GM12878 (cell line): Measurements from ENCODE around the gene FBXW7. TPM values are rescaled to one million over a fixed set of nuclear protein-coding genes. Genes with fewer than 3 reads are reported as not detected.

Source experiments
- ATAC-seq: fragments of 200-7000 bp; cut with Tn5 transposase; 3 replicates; pipeline ENCODE4 v1.9.1; 2020; ENCODE audit warnings: mild to moderate bottlenecking, moderate library complexity
- BruUV-seq: library from RNA; stranded (reverse); fragments of 400-500 nt; replicated peaks from 2 replicates; lab custom pipeline; 2021; lab: Mats Ljungman, UMichigan
- CTCF ChIA-PET: fragments of 300-600 bp; sonication (Branson Sonifier 250); formaldehyde crosslinking; extraction: SDS; loops from one replicate; lab custom pipeline; 2021; ENCODE audit warnings: inconsistent platforms; lab: Yijun Ruan, JAX
- POLR2A ChIA-PET: fragments of 350-600 bp; formaldehyde crosslinking; extraction: SDS; loops from one replicate; lab custom pipeline; 2021; ENCODE audit warnings: inconsistent platforms; lab: Charles Lee
- RAD21 ChIA-PET: fragments of 300-600 bp; sonication (Branson Sonifier 250); formaldehyde crosslinking; loops from one replicate; lab custom pipeline; 2023; ENCODE audit warnings: antibody characterized with exemption; ENCODE audit not compliant: unreplicated experiment; lab: Charles Lee
- SMC1A ChIA-PET: fragments of 300-600 bp; sonication (Branson Sonifier 250); formaldehyde crosslinking; loops from one replicate; lab custom pipeline; 2023; ENCODE audit not compliant: unreplicated experiment, uncharacterized antibody; lab: Charles Lee
- DNase-seq: peaks from one replicate; pipeline ENCODE4 v3.0.0-alpha.2; 2011; ENCODE audit warnings: low read depth, low spot score
- FAIRE-seq: peaks from 3 replicates; lab custom pipeline; 2011; peaks lifted over from hg19 to GRCh38; lab: Jason Lieb, UNC
- H2AFZ ChIP-seq: 2 replicates; pipeline ENCODE4 v1.6.0; 2011; ENCODE audit warnings: low read depth, low read length, control low read depth; ENCODE audit not compliant: control insufficient read depth
- H3K27ac ChIP-seq: 2 replicates; pipeline ENCODE4 v1.5.1; 2011; ENCODE audit warnings: control low read depth; ENCODE audit not compliant: control insufficient read depth, insufficient read depth
- H3K27me3 ChIP-seq, 2 experiments: replicated peaks in 1 of 2; 2 replicates each; pipeline versions ENCODE4 v1.6.0 to v1.6.1; 2011; ENCODE audit warnings: low read length in 1 of 2; ENCODE audit not compliant: control insufficient read depth in 2 of 2, insufficient read depth in 2 of 2
- H3K36me3 ChIP-seq, 2 experiments: 2 replicates each; pipeline ENCODE4 v1.5.1; 2011; ENCODE audit warnings: low read length in 1 of 2; ENCODE audit not compliant: control insufficient read depth in 2 of 2, insufficient read depth in 2 of 2
- H3K4me1 ChIP-seq: 2 replicates; pipeline ENCODE4 v1.6.1; 2011; ENCODE audit warnings: mild to moderate bottlenecking, low read length, moderate library complexity, mixed read lengths; ENCODE audit not compliant: control insufficient read depth, insufficient read depth
- H3K4me2 ChIP-seq: 2 replicates; pipeline ENCODE4 v1.6.0; 2011; ENCODE audit warnings: control low read depth; ENCODE audit not compliant: control insufficient read depth, insufficient read depth
- H3K4me3 ChIP-seq: fragments of 200-600 bp; sonication (generic); 2 replicates; pipeline ENCODE4 v1.5.1; 2016
- H3K79me2 ChIP-seq: 2 replicates; pipeline ENCODE4 v1.6.0; 2011; ENCODE audit warnings: low read length; ENCODE audit not compliant: control insufficient read depth, insufficient read depth
- H3K9ac ChIP-seq: 2 replicates; pipeline ENCODE4 v1.8.0; 2011; ENCODE audit warnings: low read length, control low read depth, mixed read lengths; ENCODE audit not compliant: control insufficient read depth, insufficient read depth
- H3K9me3 ChIP-seq: replicated peaks from 3 replicates; pipeline ENCODE4 v1.5.1; 2011; ENCODE audit warnings: mild to moderate bottlenecking, low read length; ENCODE audit not compliant: control insufficient read depth, insufficient read depth
- H4K20me1 ChIP-seq: 2 replicates; pipeline ENCODE4 v1.6.0; 2011; ENCODE audit not compliant: control insufficient read depth, insufficient read depth
- NR2F1 ChIP-seq: fragments of 450-650 bp; conservative IDR thresholded peaks from 2 replicates; pipeline ENCODE4 v1.6.1; 2017; ENCODE audit warnings: mild to moderate bottlenecking
- RELA ChIP-seq: fragments of 450-650 bp; IDR thresholded peaks from 2 replicates; pipeline ENCODE4 v1.8.0; 2014; ENCODE audit warnings: borderline replicate concordance; ENCODE audit not compliant: partially characterized antibody
- SMARCA5 ChIP-seq: fragments of 450-650 bp; IDR thresholded peaks from 2 replicates; pipeline ENCODE4 v1.6.1; 2017; ENCODE audit warnings: mild to moderate bottlenecking
- TAF1 ChIP-seq: IDR thresholded peaks from 2 replicates; pipeline ENCODE4 v1.6.1; 2011; ENCODE audit warnings: mild to moderate bottlenecking, low read depth, low read length, borderline replicate concordance
- WGBS: methylation state at CpG from one replicate; pipeline ENCODE4 v1.1.6; 2016; ENCODE audit warnings: low lambda C conversion rate; ENCODE audit not compliant: insufficient replicate concordance, insufficient coverage; ENCODE audit errors: missing lambda C conversion rate; 5-methylcytosine and 5-hydroxymethylcytosine counted together
- in situ Hi-C: fragments of 300-500 bp; cut with MboI; formaldehyde crosslinking; loops from 9 replicates; pipeline ENCODE4 v1.14.3; 2018; ENCODE audit warnings: mixed read lengths
- intact Hi-C: fragments of 100-400 bp; cut with micrococcal nuclease; formaldehyde crosslinking; loops from one replicate; pipeline ENCODE4 v1.14.2; 2022; ENCODE audit not compliant: unreplicated experiment
- polyA plus RNA-seq, 11 experiments: library from polyadenylated mRNA; depleted of rRNA in 4 of 11; unstranded in 6 of 11; stranded (reverse) in 5 of 11; fragments of >200 nt; fragmentation: Nextera tagmentation in 4 of 11; fragmentation: Illumina TruSeq in 1 of 11; extraction: Ambion mirVana in 4 of 11; extraction: Trizol in 1 of 11; gene quantifications; 1 replicate in 1 of 11; 2 replicates in 10 of 11; pipeline versions ENCODE4 v1.2.1 to v1.2.3, GENCODE V29; 2011 to 2016; ENCODE audit warnings: inconsistent platforms in 2 of 11, missing spikeins in 2 of 11, low read depth in 1 of 11
- total RNA-seq, 4 experiments: library from RNA; depleted of rRNA in 3 of 4; stranded (reverse); fragments of >200 nt in 3 of 4; fragmentation: Illumina TruSeq in 1 of 4; extraction: Trizol in 1 of 4; gene quantifications; 2 replicates each; pipeline versions ENCODE4 v1.2.1 to v1.2.3, GENCODE V29; 2013 to 2021
- TF ChIP-seq, protein P1 (sequence below): fragments of 450-650 bp; IDR thresholded peaks from 2 replicates; pipeline ENCODE4 v1.6.1; 2016; ENCODE audit warnings: mild to moderate bottlenecking, moderate library complexity, borderline replicate concordance
- TF ChIP-seq, protein P2 (sequence below): fragments of 450-650 bp; IDR thresholded peaks from 2 replicates; pipeline ENCODE4 v1.6.1; 2017; ENCODE audit warnings: mild to moderate bottlenecking, moderate library complexity

Gene FBXW7
- total and polyA plus RNA-seq, 10 of the 15 experiments (the other 5 are each of a cell fraction or from before 2014, with no cell fraction given) = 35.8 to 118 (median 47.2) TPM

DNA sequence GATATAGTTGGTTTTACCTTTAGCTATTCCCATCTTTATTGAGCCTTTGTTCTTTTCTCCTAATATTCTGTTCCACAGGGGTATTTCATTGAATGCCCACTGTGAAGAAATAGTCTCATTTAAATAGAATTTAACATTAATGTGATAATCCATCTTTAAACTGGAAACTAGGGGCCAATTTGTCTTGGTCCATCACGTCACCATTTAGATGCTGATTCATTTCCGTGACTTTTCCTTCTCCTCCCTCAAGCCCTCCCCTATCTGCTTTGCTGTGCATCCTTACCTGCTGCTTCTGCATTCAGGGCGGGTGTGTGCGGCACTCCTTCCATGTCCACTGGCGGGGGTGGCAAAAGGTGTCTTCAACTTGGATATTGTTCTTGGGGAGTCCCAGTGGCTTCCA lies 241.1 kb downstream of the FBXW7 start (continued):
- TF ChIP-seq, protein P1, sequence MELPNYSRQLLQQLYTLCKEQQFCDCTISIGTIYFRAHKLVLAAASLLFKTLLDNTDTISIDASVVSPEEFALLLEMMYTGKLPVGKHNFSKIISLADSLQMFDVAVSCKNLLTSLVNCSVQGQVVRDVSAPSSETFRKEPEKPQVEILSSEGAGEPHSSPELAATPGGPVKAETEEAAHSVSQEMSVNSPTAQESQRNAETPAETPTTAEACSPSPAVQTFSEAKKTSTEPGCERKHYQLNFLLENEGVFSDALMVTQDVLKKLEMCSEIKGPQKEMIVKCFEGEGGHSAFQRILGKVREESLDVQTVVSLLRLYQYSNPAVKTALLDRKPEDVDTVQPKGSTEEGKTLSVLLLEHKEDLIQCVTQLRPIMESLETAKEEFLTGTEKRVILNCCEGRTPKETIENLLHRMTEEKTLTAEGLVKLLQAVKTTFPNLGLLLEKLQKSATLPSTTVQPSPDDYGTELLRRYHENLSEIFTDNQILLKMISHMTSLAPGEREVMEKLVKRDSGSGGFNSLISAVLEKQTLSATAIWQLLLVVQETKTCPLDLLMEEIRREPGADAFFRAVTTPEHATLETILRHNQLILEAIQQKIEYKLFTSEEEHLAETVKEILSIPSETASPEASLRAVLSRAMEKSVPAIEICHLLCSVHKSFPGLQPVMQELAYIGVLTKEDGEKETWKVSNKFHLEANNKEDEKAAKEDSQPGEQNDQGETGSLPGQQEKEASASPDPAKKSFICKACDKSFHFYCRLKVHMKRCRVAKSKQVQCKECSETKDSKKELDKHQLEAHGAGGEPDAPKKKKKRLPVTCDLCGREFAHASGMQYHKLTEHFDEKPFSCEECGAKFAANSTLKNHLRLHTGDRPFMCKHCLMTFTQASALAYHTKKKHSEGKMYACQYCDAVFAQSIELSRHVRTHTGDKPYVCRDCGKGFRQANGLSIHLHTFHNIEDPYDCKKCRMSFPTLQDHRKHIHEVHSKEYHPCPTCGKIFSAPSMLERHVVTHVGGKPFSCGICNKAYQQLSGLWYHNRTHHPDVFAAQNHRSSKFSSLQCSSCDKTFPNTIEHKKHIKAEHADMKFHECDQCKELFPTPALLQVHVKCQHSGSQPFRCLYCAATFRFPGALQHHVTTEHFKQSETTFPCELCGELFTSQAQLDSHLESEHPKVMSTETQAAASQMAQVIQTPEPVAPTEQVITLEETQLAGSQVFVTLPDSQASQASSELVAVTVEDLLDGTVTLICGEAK = no peak
- no peak for TF ChIP-seq NR2F1
- TF ChIP-seq RELA = no peak
- TF ChIP-seq SMARCA5 = no peak
- TF ChIP-seq, all 136 proteins: peak for 0

DNA sequence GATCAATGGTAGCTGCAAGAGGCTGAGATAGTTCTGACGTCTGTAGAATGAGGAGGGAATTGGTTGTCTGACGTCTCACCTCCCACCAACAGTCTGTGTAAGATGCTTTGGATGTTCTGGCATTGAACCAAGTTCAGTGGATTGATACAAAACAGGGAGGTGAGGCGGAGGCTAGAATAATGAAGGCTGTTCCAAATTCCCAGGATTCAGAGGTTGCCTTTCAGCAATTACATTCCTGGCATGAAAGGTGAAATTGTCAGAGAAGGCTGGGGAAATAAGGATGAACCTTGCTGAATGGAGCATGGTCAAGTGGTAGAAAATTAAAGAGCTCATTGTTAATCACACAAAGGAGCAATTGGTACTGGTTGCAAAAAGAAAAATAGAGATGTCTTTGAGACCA lies 241.6 kb downstream of the FBXW7 start:
- no peak for TF ChIP-seq TAF1
- TF ChIP-seq, protein P2, sequence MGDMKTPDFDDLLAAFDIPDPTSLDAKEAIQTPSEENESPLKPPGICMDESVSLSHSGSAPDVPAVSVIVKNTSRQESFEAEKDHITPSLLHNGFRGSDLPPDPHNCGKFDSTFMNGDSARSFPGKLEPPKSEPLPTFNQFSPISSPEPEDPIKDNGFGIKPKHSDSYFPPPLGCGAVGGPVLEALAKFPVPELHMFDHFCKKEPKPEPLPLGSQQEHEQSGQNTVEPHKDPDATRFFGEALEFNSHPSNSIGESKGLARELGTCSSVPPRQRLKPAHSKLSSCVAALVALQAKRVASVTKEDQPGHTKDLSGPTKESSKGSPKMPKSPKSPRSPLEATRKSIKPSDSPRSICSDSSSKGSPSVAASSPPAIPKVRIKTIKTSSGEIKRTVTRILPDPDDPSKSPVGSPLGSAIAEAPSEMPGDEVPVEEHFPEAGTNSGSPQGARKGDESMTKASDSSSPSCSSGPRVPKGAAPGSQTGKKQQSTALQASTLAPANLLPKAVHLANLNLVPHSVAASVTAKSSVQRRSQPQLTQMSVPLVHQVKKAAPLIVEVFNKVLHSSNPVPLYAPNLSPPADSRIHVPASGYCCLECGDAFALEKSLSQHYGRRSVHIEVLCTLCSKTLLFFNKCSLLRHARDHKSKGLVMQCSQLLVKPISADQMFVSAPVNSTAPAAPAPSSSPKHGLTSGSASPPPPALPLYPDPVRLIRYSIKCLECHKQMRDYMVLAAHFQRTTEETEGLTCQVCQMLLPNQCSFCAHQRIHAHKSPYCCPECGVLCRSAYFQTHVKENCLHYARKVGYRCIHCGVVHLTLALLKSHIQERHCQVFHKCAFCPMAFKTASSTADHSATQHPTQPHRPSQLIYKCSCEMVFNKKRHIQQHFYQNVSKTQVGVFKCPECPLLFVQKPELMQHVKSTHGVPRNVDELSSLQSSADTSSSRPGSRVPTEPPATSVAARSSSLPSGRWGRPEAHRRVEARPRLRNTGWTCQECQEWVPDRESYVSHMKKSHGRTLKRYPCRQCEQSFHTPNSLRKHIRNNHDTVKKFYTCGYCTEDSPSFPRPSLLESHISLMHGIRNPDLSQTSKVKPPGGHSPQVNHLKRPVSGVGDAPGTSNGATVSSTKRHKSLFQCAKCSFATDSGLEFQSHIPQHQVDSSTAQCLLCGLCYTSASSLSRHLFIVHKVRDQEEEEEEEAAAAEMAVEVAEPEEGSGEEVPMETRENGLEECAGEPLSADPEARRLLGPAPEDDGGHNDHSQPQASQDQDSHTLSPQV = no peak
- Histone ChIP-seq H3K9ac (no peak overlapping the region), H3K27ac (no peak overlapping the region), H3K36me3 (no peaks in the 10 kb centered on the region), H3K4me3 (no peak overlapping the region), H4K20me1 (no peaks in the 10 kb centered on the region), H3K79me2 (no peaks in the 10 kb centered on the region), H3K4me1 (no peaks in the 10 kb centered on the region), H2AFZ (no peak overlapping the region), H3K27me3 (no peaks in the 10 kb centered on the region), H3K4me2 (no peak overlapping the region), H3K9me3 (no peaks in the 10 kb centered on the region)
- ChIA-PET SMC1A (interaction anchor here (1.0 to 1.4 kb wide), 2 partner anchors 10 to 84 kb away, joined by 3 read pairs; no protein-coding TSS in a partner anchor), RAD21 (interaction anchor here (1.0 to 1.5 kb wide), 2 partner anchors 9 to 10 kb away, joined by 3 to 4 read pairs; no protein-coding TSS in a partner anchor), POLR2A (interaction anchor here (0.9 kb wide), 1 partner anchor 36 kb away, joined by 3 read pairs; no protein-coding TSS in a partner anchor), CTCF (no interaction called here)
- no peak for ATAC-seq
- intact Hi-C loops (no loop called here), in situ Hi-C loops (no loop called here)
- no peak for FAIRE-seq
- BruUV-seq = no TSS peak
- no peak for DNase-seq
- WGBS = 32% methylated on average over 3 of the region's 3 CpGs
